Effector memory CD8-positive, alpha-beta T cell (primary cell): ENCODE results near the gene TMEM132E.
A peak's percentile ranks its signal among the peaks of the same experiment; 100 is the strongest.

Experiments
- ATAC-seq: fragments of 150-1000 bp; cut with Tn5 transposase; replicated peaks from 2 replicates; pipeline ENCODE4 v1.10.0; 2021; ENCODE audit warnings: mild to moderate bottlenecking, moderate library complexity
- DNase-seq, 3 experiments: peaks; one replicate each; pipeline ENCODE4 v3.0.0; 2021
- H3K27ac Mint-ChIP-seq, 2 donors: one replicate each; pipeline ENCODE4 v1.8.0; 2022; ENCODE audit warnings: mild to moderate bottlenecking in 2 of 2, mixed read lengths in 2 of 2, moderate library complexity in 2 of 2
- H3K27me3 Mint-ChIP-seq, 2 donors: one replicate each; pipeline ENCODE4 v1.8.0; 2022; ENCODE audit warnings: mixed read lengths in 2 of 2
- H3K36me3 Mint-ChIP-seq: one replicate; pipeline ENCODE4 v1.8.0; 2022; ENCODE audit warnings: mild to moderate bottlenecking, moderate library complexity, mixed read lengths; ENCODE audit not compliant: insufficient read depth
- H3K4me1 Mint-ChIP-seq, 2 donors: one replicate each; pipeline ENCODE4 v1.8.0; 2022; ENCODE audit warnings: low read depth in 2 of 2, mixed read lengths in 2 of 2
- H3K4me3 Mint-ChIP-seq, 2 donors: one replicate each; pipeline ENCODE4 v1.8.0; 2022; ENCODE audit warnings: mild to moderate bottlenecking in 2 of 2, mixed read lengths in 2 of 2, moderate library complexity in 2 of 2
- H3K9me3 Mint-ChIP-seq, 2 donors: one replicate each; pipeline ENCODE4 v1.8.0; 2022; ENCODE audit warnings: mixed read lengths in 2 of 2

Gene TMEM132E

DNA sequence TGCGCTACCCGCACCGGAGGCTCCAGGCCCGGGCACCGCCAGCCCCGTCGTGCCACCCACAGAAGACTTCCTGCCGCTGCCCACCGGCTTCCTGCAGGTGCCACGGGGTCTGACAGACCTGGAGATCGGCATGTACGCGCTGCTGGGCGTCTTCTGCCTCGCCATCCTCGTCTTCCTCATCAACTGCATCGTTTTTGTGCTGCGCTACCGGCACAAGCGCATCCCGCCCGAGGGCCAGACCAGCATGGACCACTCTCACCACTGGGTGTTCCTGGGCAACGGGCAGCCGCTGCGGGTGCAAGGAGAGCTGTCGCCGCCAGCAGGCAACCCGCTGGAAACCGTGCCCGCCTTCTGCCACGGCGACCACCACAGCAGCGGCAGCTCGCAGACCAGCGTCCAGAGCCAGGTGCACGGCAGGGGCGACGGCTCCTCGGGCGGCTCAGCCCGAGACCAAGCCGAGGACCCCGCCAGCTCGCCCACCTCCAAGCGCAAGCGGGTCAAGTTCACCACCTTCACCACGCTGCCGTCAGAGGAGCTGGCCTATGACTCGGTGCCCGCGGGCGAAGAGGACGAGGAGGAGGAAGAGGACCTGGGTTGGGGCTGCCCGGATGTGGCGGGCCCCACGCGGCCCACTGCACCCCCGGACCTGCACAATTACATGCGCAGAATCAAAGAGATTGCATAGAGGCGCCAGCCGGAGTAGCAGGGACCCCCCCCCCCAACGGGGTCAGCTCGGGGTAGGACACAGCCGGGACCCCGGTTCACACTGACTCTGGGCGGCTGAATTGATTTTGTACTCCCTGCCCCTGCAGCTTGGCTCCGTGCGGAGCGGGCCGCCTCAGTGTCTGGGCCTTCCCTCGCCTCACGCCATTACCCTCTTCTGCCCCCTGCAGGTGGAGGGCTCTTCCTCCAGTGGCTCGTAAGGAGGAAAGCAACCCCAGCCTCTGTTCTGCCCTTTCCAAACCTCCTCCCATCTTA is 58.5 kb downstream of the TMEM132E start:
- Mint-ChIP-seq H3K4me3 (peak overlapping the region; percentile 80 to 86), H3K27me3 (peaks cover 34 to 72% of the 10 kb centered on the region in 2 donors), H3K27ac (peak overlapping the region in 1 of 2 donors; percentile 26)

GRCh38 chr17:34638526-34639260 is 59.3 kb downstream of the TMEM132E start:
- Mint-ChIP-seq H3K36me3 (no peaks in the 10 kb centered on the region), H3K27me3 (peaks cover 34 to 72% of the 10 kb centered on the region in 2 donors), H3K27ac (no peak overlapping the region), H3K4me1 (peaks cover 3 to 11% of the 10 kb centered on the region in 2 donors), H3K9me3 (no peaks in the 10 kb centered on the region), H3K4me3 (peak overlapping the region; percentile 80 to 86)
- DNase-seq = no peak
- no peak for ATAC-seq

More for the DNA sequence above, 58.5 kb downstream of the TMEM132E start:
- H3K36me3 Mint-ChIP-seq = no peaks in the 10 kb centered on the region
- peaks cover 3 to 13% of the 10 kb centered on the region in 2 donors for H3K4me1 Mint-ChIP-seq
- no peaks in the 10 kb centered on the region for H3K9me3 Mint-ChIP-seq
- DNase-seq (peak; percentile 77 to 82 (median 79)), ATAC-seq (peak; percentile 94)

DNA sequence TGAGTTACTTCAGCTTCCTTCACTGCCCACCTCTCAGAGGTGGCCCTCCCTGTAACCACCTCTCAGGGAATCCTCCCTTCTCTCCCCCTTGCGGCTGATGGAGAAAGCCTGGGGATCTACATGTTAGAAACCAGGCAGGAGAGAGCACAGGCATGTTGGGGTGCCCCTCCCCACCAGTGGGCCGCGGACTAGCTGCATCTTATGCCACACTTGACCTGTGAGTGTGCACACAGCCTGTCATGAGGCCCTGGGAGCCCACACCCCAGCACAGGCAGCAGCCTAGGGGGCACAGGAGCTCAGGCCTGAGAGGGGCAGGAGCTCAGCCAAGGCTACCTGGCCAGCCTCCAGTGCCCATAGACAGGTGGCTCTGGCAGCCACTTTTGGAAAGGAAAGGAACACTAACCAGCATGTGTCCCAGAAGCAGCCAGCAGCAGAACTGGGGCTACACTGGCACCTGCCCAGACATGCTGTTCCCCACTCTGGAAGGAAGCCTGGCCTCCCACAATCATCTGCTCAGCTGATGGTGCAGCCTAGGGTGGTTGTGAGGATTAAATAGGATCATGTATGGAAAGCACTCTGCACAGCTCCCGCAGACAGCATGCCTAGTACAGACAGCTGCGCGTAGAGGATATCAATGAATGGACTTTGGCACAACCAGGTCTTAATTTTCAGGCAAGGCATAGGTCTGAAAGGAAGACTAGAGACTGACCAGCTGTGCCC is 60.5 kb downstream of the TMEM132E start:
- Mint-ChIP-seq H3K36me3 (no peaks in the 10 kb centered on the region), H3K9me3 (no peaks in the 10 kb centered on the region), H3K27ac (no peak overlapping the region), H3K4me3 (no peak overlapping the region), H3K4me1 (peaks cover 3 to 11% of the 10 kb centered on the region in 2 donors), H3K27me3 (peaks cover 43 to 72% of the 10 kb centered on the region in 2 donors)
- ATAC-seq = no peak
- no peak for DNase-seq

- ATAC-seq (no peak), DNase-seq (no peak)
- Mint-ChIP-seq H3K27me3 (peaks cover 51 to 79% of the 10 kb centered on the region in 2 donors), H3K4me3 (no peak overlapping the region), H3K36me3 (no peaks in the 10 kb centered on the region), H3K4me1 (peaks cover 3 to 11% of the 10 kb centered on the region in 2 donors), H3K27ac (no peak overlapping the region), H3K9me3 (no peaks in the 10 kb centered on the region)
Observed at GRCh38 chr17:34641368-34641767, 62.0 kb downstream of the TMEM132E start.

- Mint-ChIP-seq H3K4me3 (no peak overlapping the region), H3K36me3 (no peaks in the 10 kb centered on the region)
Observed at GRCh38 chr17:34644941-34645550, 65.7 kb downstream of the TMEM132E start.

DNA sequence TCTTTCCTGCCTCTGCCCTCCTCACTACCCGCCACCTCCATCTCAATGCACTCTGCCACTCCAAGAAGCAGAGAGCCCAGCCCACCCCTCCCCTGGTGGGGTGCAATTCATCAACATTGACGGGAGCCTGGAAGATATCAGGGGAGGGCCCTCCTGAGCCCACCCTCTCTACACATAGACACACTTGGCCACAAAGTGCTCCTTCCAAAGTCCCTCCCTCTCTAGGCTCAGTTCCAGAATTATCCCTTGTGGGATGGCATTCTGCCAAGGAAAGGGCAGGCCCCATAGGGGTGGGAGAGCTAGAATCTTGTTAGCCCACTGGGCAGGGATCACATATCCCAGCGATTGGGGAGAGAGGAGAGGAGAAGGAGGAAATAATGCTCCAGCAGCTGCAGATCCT is 66.2 kb downstream of the TMEM132E start:
- ATAC-seq = no peak
- peaks cover 52 to 92% of the 10 kb centered on the region in 2 donors for H3K27me3 Mint-ChIP-seq
- H3K4me1 Mint-ChIP-seq = no peaks in the 10 kb centered on the region
- H3K9me3 Mint-ChIP-seq = no peaks in the 10 kb centered on the region
- no peaks in the 10 kb centered on the region for H3K36me3 Mint-ChIP-seq
- no peak overlapping the region for H3K27ac Mint-ChIP-seq
- H3K4me3 Mint-ChIP-seq = no peak overlapping the region
- DNase-seq = no peak

More at GRCh38 chr17:34644941-34645550, 65.7 kb downstream of the TMEM132E start:
- H3K9me3 Mint-ChIP-seq = no peaks in the 10 kb centered on the region
- ATAC-seq = no peak
- no peaks in the 10 kb centered on the region for H3K4me1 Mint-ChIP-seq
- peaks cover 52 to 92% of the 10 kb centered on the region in 2 donors for H3K27me3 Mint-ChIP-seq
- DNase-seq = no peak
- no peak overlapping the region for H3K27ac Mint-ChIP-seq

GRCh38 chr17:34647511-34647910 is 68.1 kb downstream of the TMEM132E start:
- no peak overlapping the region for H3K27ac Mint-ChIP-seq
- no peaks in the 10 kb centered on the region for H3K36me3 Mint-ChIP-seq
- H3K4me3 Mint-ChIP-seq = no peak overlapping the region
- ATAC-seq (no peak), DNase-seq (no peak)
- H3K4me1 Mint-ChIP-seq = no peaks in the 10 kb centered on the region
- no peaks in the 10 kb centered on the region for H3K9me3 Mint-ChIP-seq
- peaks cover 50 to 93% of the 10 kb centered on the region in 2 donors for H3K27me3 Mint-ChIP-seq

DNA sequence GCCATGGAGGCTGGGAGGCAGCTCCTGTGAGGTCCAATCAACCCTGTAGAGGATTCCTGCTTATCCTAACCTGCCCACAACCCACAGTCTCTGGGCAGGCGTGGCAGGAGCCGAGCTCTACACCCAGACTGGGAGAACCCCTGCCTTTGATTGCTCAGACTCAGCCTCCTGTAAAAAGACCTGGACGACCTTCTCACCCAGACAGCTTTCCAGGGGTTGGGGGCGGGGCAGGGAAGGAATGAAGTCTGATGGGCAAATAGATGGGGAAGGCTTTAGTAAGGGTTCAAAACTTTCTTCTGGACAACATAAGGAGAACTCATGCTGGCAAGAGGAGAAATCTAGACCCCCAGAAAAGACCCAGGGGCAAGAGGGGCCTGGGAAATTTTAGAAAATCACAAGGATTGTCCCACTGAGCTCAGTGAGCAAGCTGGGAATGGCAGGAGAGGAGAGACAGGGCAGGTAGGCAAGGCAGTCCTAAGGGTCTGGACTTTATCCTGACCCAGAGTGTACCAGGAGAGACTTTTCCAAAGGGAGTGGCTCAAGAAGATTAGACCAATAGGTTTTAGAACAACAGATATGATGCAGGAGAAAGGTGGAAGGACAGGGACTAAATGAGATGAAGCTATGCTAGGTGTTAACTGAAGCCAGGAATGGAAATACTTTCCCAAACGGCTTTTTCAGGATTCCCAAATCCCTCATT is 70.8 kb downstream of the TMEM132E start:
- Mint-ChIP-seq H3K27ac (no peak overlapping the region), H3K27me3 (peaks cover 50 to 89% of the 10 kb centered on the region in 2 donors), H3K36me3 (no peaks in the 10 kb centered on the region)

GRCh38 chr17:34651402-34651811 is 72.0 kb downstream of the TMEM132E start:
- no peaks in the 10 kb centered on the region for H3K4me1 Mint-ChIP-seq
- no peaks in the 10 kb centered on the region for H3K9me3 Mint-ChIP-seq
- H3K27me3 Mint-ChIP-seq = peaks cover 46 to 77% of the 10 kb centered on the region in 2 donors
- no peaks in the 10 kb centered on the region for H3K36me3 Mint-ChIP-seq
- no peak overlapping the region for H3K27ac Mint-ChIP-seq
- no peak for DNase-seq
- no peak for ATAC-seq
- H3K4me3 Mint-ChIP-seq = no peak overlapping the region

More for the DNA sequence above, 70.8 kb downstream of the TMEM132E start:
- Mint-ChIP-seq H3K9me3 (no peaks in the 10 kb centered on the region), H3K4me1 (no peaks in the 10 kb centered on the region), H3K4me3 (no peak overlapping the region)
- no peak for ATAC-seq
- DNase-seq = no peak

- no peak for ATAC-seq
- H3K9me3 Mint-ChIP-seq = no peaks in the 10 kb centered on the region
- DNase-seq = no peak
- H3K27me3 Mint-ChIP-seq = peaks cover 46 to 71% of the 10 kb centered on the region in 2 donors
- H3K4me3 Mint-ChIP-seq = no peak overlapping the region
- H3K36me3 Mint-ChIP-seq = no peaks in the 10 kb centered on the region
- H3K27ac Mint-ChIP-seq = no peak overlapping the region
- H3K4me1 Mint-ChIP-seq = no peaks in the 10 kb centered on the region
Observed at GRCh38 chr17:34652021-34652555, 72.7 kb downstream of the TMEM132E start.

DNA sequence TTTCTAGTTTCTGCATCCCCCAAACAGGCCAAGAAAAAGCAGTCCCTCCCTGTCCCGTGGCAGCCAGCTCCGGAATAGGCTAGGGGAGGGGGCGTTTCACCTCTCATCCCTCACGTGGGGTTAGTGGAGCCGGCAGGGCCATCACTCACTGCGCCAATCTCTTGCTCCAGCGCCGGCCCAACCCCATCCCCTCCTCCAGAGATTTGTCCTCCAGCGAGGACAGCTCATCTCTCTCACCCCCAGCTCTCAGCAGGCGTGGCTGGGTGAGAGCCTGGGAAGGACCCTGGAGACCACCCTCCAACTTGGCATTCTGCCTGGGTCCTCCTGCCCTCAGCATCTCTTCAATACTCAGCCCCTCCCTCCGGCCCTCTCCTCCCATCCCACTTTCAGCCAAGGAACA is 74.1 kb downstream of the TMEM132E start:
- peaks cover 43 to 70% of the 10 kb centered on the region in 2 donors for H3K27me3 Mint-ChIP-seq
- DNase-seq = no peak
- no peak overlapping the region for H3K4me3 Mint-ChIP-seq
- no peaks in the 10 kb centered on the region for H3K9me3 Mint-ChIP-seq
- H3K36me3 Mint-ChIP-seq = no peaks in the 10 kb centered on the region
- no peak overlapping the region for H3K27ac Mint-ChIP-seq
- no peak for ATAC-seq
- no peaks in the 10 kb centered on the region for H3K4me1 Mint-ChIP-seq

DNA sequence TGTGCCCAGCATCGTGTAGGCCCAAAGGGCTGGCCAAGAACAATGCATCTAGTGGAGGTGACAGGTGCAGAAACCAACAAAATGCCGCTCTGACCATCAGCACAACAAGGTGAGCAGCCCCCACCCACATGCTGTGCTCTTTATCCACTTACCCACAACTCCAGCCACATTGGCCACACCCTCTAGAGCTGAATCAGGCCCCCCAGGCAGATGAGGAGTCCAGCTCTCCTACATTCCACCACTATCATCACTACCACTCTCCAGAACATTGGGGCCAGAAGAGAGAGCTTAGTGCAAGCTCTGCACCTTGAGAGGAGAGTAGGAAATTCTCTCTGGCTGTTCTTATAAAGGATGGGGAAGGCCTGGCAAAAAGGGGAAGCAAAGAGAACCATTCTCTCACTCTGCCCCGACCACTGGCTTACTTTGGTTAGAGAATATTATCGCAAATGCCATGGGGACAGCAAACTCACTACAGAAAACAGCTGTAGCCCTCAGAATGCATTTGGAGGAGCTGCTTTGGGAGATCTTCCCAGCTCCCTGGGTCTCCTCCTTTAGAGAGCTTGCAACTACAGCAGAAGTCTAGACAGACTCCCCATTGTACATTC is 75.0 kb downstream of the TMEM132E start:
- Mint-ChIP-seq H3K27ac (no peak overlapping the region), H3K36me3 (no peaks in the 10 kb centered on the region), H3K4me1 (no peaks in the 10 kb centered on the region), H3K27me3 (peaks cover 38 to 70% of the 10 kb centered on the region in 2 donors), H3K4me3 (no peak overlapping the region), H3K9me3 (no peaks in the 10 kb centered on the region)
- DNase-seq = no peak
- no peak for ATAC-seq
